ENCODE data around the gene KHDC4.

The KHDC4 gene

DNA sequence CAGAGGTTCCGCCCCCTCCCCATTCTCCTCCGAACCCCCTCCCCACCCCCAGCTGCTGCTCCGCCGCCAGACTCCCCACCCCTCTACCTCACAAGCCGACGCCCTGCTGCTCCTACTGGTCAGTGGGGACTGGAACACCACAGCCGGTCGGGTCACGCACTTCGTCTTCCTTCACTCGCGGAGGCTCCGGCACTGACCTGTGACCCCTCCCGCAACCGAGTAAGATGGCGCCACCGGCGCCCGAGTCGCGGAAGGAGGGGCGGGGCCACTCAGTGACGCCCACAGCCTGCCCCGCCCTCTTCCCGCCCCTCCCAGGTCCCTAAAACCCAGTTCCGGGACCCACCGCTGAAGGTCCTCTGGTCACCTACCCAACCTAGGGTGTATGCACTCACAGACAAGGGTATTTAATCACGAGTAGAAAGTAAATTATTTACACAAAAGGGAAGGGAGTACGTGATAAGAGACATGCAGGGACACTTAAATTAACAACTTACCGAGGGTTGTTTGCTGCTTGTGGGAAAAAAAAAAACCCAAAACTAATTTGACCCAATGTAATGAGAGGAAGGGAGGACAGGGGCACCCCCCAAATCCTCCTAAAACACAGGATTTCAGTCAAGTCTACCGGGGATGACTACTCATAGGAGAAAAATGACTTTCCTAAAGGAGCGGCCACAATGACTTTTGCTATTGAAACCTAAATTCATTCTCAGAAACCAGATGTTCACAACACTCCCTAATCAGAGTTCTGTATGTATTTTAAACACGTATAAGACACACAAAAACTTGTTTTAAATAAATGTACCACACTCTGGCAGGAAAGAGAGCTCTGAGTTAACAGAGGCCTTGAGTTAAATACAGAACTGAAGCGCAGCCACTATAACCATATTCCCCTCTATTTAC, 22.8 kb downstream of the KHDC4 start, which contains the start of gene RIT1 (continued):
- TF ChIP-seq, protein P1, sequence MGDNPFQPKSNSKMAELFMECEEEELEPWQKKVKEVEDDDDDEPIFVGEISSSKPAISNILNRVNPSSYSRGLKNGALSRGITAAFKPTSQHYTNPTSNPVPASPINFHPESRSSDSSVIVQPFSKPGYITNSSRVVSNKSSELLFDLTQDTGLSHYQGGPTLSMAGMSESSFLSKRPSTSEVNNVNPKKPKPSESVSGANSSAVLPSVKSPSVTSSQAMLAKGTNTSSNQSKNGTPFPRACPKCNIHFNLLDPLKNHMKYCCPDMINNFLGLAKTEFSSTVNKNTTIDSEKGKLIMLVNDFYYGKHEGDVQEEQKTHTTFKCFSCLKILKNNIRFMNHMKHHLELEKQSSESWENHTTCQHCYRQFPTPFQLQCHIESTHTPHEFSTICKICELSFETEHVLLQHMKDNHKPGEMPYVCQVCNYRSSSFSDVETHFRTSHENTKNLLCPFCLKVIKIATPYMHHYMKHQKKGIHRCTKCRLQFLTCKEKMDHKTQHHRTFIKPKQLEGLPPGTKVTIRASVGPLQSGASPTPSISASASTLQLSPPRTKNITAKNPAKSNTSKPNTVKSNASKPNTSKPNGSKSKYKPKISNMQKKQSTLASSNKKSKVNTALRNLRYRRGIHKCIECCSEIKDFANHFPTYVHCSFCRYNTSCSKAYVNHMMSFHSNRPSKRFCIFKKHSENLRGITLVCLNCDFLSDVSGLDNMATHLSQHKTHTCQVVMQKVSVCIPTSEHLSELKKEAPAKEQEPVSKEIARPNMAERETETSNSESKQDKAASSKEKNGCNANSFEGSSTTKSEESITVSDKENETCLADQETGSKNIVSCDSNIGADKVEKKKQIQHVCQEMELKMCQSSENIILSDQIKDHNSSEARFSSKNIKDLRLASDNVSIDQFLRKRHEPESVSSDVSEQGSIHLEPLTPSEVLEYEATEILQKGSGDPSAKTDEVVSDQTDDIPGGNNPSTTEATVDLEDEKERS (tag by site-specific recombination; IDR thresholded peaks at IDR 0.05) = 0 out of 2 replicates have a peak, but pooled peaks have one; percentile 4
- TF ChIP-seq, protein P2, sequence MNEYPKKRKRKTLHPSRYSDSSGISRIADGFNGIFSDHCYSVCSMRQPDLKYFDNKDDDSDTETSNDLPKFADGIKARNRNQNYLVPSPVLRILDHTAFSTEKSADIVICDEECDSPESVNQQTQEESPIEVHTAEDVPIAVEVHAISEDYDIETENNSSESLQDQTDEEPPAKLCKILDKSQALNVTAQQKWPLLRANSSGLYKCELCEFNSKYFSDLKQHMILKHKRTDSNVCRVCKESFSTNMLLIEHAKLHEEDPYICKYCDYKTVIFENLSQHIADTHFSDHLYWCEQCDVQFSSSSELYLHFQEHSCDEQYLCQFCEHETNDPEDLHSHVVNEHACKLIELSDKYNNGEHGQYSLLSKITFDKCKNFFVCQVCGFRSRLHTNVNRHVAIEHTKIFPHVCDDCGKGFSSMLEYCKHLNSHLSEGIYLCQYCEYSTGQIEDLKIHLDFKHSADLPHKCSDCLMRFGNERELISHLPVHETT (tag by site-specific recombination; IDR thresholded peaks at IDR 0.05) = peak; percentile 32; the same call in 1 of the 2 replicates
- no peak for TF ChIP-seq ZNF366 (tag by site-specific recombination; conservative IDR thresholded peaks at IDR 0.05)
- TF ChIP-seq ZNF658 (tag by site-specific recombination; IDR thresholded peaks at IDR 0.05) = no peak
- TF ChIP-seq SCRT1 (tag by site-specific recombination; IDR thresholded peaks at IDR 0.05; ENCODE audit: borderline replicate concordance) = no peak
- TF ChIP-seq, protein P3, sequence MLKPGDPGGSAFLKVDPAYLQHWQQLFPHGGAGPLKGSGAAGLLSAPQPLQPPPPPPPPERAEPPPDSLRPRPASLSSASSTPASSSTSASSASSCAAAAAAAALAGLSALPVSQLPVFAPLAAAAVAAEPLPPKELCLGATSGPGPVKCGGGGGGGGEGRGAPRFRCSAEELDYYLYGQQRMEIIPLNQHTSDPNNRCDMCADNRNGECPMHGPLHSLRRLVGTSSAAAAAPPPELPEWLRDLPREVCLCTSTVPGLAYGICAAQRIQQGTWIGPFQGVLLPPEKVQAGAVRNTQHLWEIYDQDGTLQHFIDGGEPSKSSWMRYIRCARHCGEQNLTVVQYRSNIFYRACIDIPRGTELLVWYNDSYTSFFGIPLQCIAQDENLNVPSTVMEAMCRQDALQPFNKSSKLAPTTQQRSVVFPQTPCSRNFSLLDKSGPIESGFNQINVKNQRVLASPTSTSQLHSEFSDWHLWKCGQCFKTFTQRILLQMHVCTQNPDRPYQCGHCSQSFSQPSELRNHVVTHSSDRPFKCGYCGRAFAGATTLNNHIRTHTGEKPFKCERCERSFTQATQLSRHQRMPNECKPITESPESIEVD (tag by site-specific recombination; IDR thresholded peaks at IDR 0.05) = peak; percentile 81
- TF ChIP-seq, protein P4, sequence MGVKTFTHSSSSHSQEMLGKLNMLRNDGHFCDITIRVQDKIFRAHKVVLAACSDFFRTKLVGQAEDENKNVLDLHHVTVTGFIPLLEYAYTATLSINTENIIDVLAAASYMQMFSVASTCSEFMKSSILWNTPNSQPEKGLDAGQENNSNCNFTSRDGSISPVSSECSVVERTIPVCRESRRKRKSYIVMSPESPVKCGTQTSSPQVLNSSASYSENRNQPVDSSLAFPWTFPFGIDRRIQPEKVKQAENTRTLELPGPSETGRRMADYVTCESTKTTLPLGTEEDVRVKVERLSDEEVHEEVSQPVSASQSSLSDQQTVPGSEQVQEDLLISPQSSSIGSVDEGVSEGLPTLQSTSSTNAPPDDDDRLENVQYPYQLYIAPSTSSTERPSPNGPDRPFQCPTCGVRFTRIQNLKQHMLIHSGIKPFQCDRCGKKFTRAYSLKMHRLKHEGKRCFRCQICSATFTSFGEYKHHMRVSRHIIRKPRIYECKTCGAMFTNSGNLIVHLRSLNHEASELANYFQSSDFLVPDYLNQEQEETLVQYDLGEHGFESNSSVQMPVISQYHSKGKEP (tag by site-specific recombination; IDR thresholded peaks at IDR 0.05) = no peak
- no peak for TF ChIP-seq TCF7L2 (IDR thresholded peaks at IDR 0.05; ENCODE audit: borderline replicate concordance, low read depth, low read length)
- peak; percentile 55; the same call in 1 of the 2 replicates for TF ChIP-seq ZBTB48 (tag by site-specific recombination; IDR thresholded peaks at IDR 0.05)
- TF ChIP-seq KLF16 (tag by site-specific recombination; IDR thresholded peaks at IDR 0.05) = peak; percentile 91
- TF ChIP-seq ZNF626 (tag by site-specific recombination; IDR thresholded peaks at IDR 0.05) = no peak
- TF ChIP-seq ZNF660 (tag by site-specific recombination; IDR thresholded peaks at IDR 0.05) = peak; percentile 28; the same call in 1 of the 2 replicates
- TF ChIP-seq KLF1 (tag by site-specific recombination; IDR thresholded peaks at IDR 0.05) = peak; percentile 85
- no peak for TF ChIP-seq ZFP41 (tag by site-specific recombination; IDR thresholded peaks at IDR 0.05; ENCODE audit: borderline replicate concordance)
- TF ChIP-seq ZNF404 (tag by site-specific recombination; IDR thresholded peaks at IDR 0.05) = no peak
- no peak for TF ChIP-seq ZNF157 (tag by site-specific recombination; IDR thresholded peaks at IDR 0.05)
- peak; percentile 96 for TF ChIP-seq KLF8 (tag by site-specific recombination; IDR thresholded peaks at IDR 0.05)
- TF ChIP-seq, protein P5, sequence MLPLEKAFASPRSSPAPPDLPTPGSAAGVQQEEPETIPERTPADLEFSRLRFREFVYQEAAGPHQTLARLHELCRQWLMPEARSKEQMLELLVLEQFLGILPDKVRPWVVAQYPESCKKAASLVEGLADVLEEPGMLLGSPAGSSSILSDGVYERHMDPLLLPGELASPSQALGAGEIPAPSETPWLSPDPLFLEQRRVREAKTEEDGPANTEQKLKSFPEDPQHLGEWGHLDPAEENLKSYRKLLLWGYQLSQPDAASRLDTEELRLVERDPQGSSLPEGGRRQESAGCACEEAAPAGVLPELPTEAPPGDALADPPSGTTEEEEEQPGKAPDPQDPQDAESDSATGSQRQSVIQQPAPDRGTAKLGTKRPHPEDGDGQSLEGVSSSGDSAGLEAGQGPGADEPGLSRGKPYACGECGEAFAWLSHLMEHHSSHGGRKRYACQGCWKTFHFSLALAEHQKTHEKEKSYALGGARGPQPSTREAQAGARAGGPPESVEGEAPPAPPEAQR (tag by site-specific recombination; IDR thresholded peaks at IDR 0.05) = no peak
- TF ChIP-seq ZBTB8A (tag by site-specific recombination; IDR thresholded peaks at IDR 0.05) = no peak
- peak; percentile 50 for TF ChIP-seq ZNF335 (tag by site-specific recombination; conservative IDR thresholded peaks at IDR 0.05)
- TF ChIP-seq, protein P6, sequence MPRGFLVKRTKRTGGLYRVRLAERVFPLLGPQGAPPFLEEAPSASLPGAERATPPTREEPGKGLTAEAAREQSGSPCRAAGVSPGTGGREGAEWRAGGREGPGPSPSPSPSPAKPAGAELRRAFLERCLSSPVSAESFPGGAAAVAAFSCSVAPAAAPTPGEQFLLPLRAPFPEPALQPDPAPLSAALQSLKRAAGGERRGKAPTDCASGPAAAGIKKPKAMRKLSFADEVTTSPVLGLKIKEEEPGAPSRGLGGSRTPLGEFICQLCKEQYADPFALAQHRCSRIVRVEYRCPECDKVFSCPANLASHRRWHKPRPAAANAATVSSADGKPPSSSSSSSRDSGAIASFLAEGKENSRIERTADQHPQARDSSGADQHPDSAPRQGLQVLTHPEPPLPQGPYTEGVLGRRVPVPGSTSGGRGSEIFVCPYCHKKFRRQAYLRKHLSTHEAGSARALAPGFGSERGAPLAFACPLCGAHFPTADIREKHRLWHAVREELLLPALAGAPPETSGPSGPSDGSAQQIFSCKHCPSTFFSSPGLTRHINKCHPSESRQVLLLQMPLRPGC (tag by site-specific recombination; IDR thresholded peaks at IDR 0.05) = no peak
- TF ChIP-seq SCRT2 (tag by site-specific recombination; IDR thresholded peaks at IDR 0.05) = no peak
- peak; percentile 66; the same call in 1 of the 2 replicates for TF ChIP-seq ZNF24 (tag by site-specific recombination; IDR thresholded peaks at IDR 0.05)
- no peak for TF ChIP-seq ZNF785 (tag by site-specific recombination; IDR thresholded peaks at IDR 0.05)
- TF ChIP-seq ZSCAN30 (tag by site-specific recombination; IDR thresholded peaks at IDR 0.05) = 0 out of 2 replicates have a peak, but pooled peaks have one; percentile 11
- TF ChIP-seq ZNF2 (tag by site-specific recombination; IDR thresholded peaks at IDR 0.05) = peak; percentile 20; the same call in 1 of the 2 replicates
- 0 out of 2 replicates have a peak, but pooled peaks have one; percentile 9 for TF ChIP-seq ZNF146 (tag by site-specific recombination; IDR thresholded peaks at IDR 0.05)
- no peak for TF ChIP-seq ZNF670 (tag by site-specific recombination; IDR thresholded peaks at IDR 0.05; ENCODE audit: low read depth)
- no peak for TF ChIP-seq ZNF792 (tag by site-specific recombination; IDR thresholded peaks at IDR 0.05)

All from HEK293 (cell line).